Measurements from ENCODE around the gene MAP2K5.

- TF ChIP-seq POLR2A (IDR thresholded peaks at IDR 0.05) = no peak
- TF ChIP-seq, protein P1, sequence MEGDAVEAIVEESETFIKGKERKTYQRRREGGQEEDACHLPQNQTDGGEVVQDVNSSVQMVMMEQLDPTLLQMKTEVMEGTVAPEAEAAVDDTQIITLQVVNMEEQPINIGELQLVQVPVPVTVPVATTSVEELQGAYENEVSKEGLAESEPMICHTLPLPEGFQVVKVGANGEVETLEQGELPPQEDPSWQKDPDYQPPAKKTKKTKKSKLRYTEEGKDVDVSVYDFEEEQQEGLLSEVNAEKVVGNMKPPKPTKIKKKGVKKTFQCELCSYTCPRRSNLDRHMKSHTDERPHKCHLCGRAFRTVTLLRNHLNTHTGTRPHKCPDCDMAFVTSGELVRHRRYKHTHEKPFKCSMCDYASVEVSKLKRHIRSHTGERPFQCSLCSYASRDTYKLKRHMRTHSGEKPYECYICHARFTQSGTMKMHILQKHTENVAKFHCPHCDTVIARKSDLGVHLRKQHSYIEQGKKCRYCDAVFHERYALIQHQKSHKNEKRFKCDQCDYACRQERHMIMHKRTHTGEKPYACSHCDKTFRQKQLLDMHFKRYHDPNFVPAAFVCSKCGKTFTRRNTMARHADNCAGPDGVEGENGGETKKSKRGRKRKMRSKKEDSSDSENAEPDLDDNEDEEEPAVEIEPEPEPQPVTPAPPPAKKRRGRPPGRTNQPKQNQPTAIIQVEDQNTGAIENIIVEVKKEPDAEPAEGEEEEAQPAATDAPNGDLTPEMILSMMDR (IDR thresholded peaks at IDR 0.05) = no peak
- TF ChIP-seq EP300 (IDR thresholded peaks at IDR 0.05) = no peak
Observed at GRCh38 chr15:67511606-67512005, 30.9 kb upstream of the MAP2K5 start.

All from tibial nerve (tissue), 4 donors.